OCI-LY1 (cell line): ENCODE measurements around the gene CRY2.

Source experiments
- EZH2 ChIP-seq: fragments of 200-600 bp; sonication (generic), shearing (Covaris generic); IDR thresholded peaks from 2 replicates; pipeline ENCODE4 v1.8.0; 2017; ENCODE audit warnings: borderline replicate concordance, mixed run types, mild to moderate bottlenecking, antibody characterized with exemption, low read length, moderate library complexity, mixed read lengths
- TF ChIP-seq, protein P1 (sequence below): fragments of 200-600 bp; sonication (generic), shearing (Covaris generic); IDR thresholded peaks from 2 replicates; pipeline ENCODE4 v1.5.1; 2017; ENCODE audit warnings: mild to moderate bottlenecking, antibody characterized with exemption, low read length, moderate library complexity, mixed read lengths

DNA sequence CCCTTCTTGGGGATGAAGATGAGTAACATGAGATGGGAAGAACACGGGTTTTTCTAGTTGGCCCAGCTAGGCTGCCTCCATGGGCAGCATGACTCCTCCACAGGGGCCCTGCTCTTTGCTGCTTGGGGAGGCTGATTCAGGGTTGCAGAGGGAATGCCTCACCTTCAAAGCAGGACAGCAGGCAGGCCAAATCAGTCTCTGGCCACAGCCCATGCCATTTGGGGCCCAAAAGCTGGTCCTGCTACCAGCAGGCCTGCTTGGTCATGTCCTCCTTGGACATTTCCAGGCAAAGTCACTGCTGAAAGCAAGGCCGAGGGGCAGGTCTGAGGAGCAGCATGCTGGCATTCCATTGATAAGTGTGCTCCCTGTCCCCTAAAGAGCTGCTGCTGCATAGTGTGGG lies 24.4 kb downstream of the CRY2 start:
- TF ChIP-seq EZH2: no peak
- TF ChIP-seq, protein P1, sequence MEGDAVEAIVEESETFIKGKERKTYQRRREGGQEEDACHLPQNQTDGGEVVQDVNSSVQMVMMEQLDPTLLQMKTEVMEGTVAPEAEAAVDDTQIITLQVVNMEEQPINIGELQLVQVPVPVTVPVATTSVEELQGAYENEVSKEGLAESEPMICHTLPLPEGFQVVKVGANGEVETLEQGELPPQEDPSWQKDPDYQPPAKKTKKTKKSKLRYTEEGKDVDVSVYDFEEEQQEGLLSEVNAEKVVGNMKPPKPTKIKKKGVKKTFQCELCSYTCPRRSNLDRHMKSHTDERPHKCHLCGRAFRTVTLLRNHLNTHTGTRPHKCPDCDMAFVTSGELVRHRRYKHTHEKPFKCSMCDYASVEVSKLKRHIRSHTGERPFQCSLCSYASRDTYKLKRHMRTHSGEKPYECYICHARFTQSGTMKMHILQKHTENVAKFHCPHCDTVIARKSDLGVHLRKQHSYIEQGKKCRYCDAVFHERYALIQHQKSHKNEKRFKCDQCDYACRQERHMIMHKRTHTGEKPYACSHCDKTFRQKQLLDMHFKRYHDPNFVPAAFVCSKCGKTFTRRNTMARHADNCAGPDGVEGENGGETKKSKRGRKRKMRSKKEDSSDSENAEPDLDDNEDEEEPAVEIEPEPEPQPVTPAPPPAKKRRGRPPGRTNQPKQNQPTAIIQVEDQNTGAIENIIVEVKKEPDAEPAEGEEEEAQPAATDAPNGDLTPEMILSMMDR: no peak
